ENCODE measurements around the gene WDR88. TPM values are rescaled to one million over a fixed set of nuclear protein-coding genes. Genes with fewer than 3 reads are reported as not detected.
A peak's percentile ranks its signal among the peaks of the same experiment; 100 is the strongest.

Gene WDR88
- polyA plus RNA-seq, 2 of the 4 experiments (the other 2 are of a cell fraction): 0.04 TPM; not detected in 1

GRCh38 chr19:33214596-33214995 lies 82.7 kb downstream of the WDR88 start:
- POLR2A ChIA-PET: interaction anchor here (0.6 kb wide), 1 partner anchor 8 kb away, joined by 8 read pairs; no protein-coding TSS in a partner anchor
- FAIRE-seq: peak; percentile 95
- peak; percentile 47 for TF ChIP-seq CTCF (IDR thresholded peaks at IDR 0.05)
- peak; percentile 25 to 48; a peak in 3 of 5 replicates for TF ChIP-seq RAD21 (conservative IDR thresholded peaks at IDR 0.05 in 1 of 2, IDR thresholded peaks at IDR 0.05 in 1 of 2)
- no peak for TF ChIP-seq CEBPB (IDR thresholded peaks at IDR 0.05)
- Histone ChIP-seq H3K27ac (no peak overlapping the region), H3K9me3 (no peaks in the 10 kb centered on the region), H3K4me2 (no peak overlapping the region), H3K4me1 (no peaks in the 10 kb centered on the region), H3K4me3 (no peak overlapping the region)
- peak; percentile 48 to 76; a peak in 5 of 6 replicates for ATAC-seq
- WGBS (ENCODE audit: missing lambda C conversion rate): 63% methylated on average over 6 of the region's 6 CpGs
- CTCF ChIA-PET: interaction anchor here (0.6 to 7.5 kb wide), 17 partner anchors 10 to 589 kb away, joined by 3 to 44 read pairs (median 4); partner anchors contain the start of gene SLC7A10
- DNase-seq (ENCODE audit: low read depth in 1 of 2, low spot score in 1 of 2): peak; percentile 66 to 72

GRCh38 chr19:33215438-33216197 lies 83.7 kb downstream of the WDR88 start:
- H3K9me3 ChIP-seq: no peaks in the 10 kb centered on the region
- no peaks in the 10 kb centered on the region for H3K4me1 ChIP-seq
- H3K4me3 ChIP-seq: no peak overlapping the region
- no peak overlapping the region for H3K4me2 ChIP-seq
- WGBS (ENCODE audit: missing lambda C conversion rate): 83% methylated on average over 19 of the region's 19 CpGs
- no peak overlapping the region for H3K27ac ChIP-seq
- POLR2A ChIA-PET: interaction anchor here (1.1 kb wide), 1 partner anchor 869 kb away, joined by 3 read pairs; no protein-coding TSS in a partner anchor
- TF ChIP-seq HOXA7 (CRISPR knock-in tag; IDR thresholded peaks at IDR 0.05): no peak
- TF ChIP-seq MAX (IDR thresholded peaks at IDR 0.05): no peak
- TF ChIP-seq HDAC2 (IDR thresholded peaks at IDR 0.05): no peak
- no peak for TF ChIP-seq HOXB13 (CRISPR knock-in tag; IDR thresholded peaks at IDR 0.05; ENCODE audit: low read depth)
- TF ChIP-seq HMGXB4 (CRISPR knock-in tag; IDR thresholded peaks at IDR 0.05; ENCODE audit: borderline replicate concordance): no peak
- TF ChIP-seq KDM1A (IDR thresholded peaks at IDR 0.05; ENCODE audit: low read depth): no peak
- TF ChIP-seq RARB (CRISPR knock-in tag; IDR thresholded peaks at IDR 0.05): no peak
- no peak for TF ChIP-seq GATA3 (IDR thresholded peaks at IDR 0.05; ENCODE audit: borderline replicate concordance)
- FAIRE-seq: no peak
- DNase-seq (ENCODE audit: low read depth in 1 of 2, low spot score in 1 of 2): no peak
- ATAC-seq: no peak
- CTCF ChIA-PET: interaction anchor here (1.4 to 7.5 kb wide), 6 partner anchors 9 to 31 kb away, joined by 5 to 44 read pairs (median 18); partner anchors contain the start of gene SLC7A10

GRCh38 chr19:33216198-33216830 lies 84.4 kb downstream of the WDR88 start:
- 69% methylated on average over 12 of the region's 12 CpGs for WGBS (ENCODE audit: missing lambda C conversion rate)
- Histone ChIP-seq H3K4me1 (no peaks in the 10 kb centered on the region), H3K27ac (no peak overlapping the region), H3K4me3 (no peak overlapping the region), H3K4me2 (no peak overlapping the region), H3K9me3 (no peaks in the 10 kb centered on the region)
- peak; percentile 39 for FAIRE-seq
- CTCF ChIA-PET: interaction anchor here (0.6 to 6.6 kb wide), 5 partner anchors 11 to 290 kb away, joined by 3 to 39 read pairs (median 7); no protein-coding TSS in a partner anchor
- TF ChIP-seq NPAS2 (CRISPR knock-in tag; IDR thresholded peaks at IDR 0.05; ENCODE audit: borderline replicate concordance) (no peak), TP53 (CRISPR knock-in tag; IDR thresholded peaks at IDR 0.05) (no peak), RCOR1 (IDR thresholded peaks at IDR 0.05; ENCODE audit: low read depth, low read length) (no peak), HES2 (IDR thresholded peaks at IDR 0.05) (no peak), USF2 (IDR thresholded peaks at IDR 0.05) (no peak), ATOH8 (CRISPR knock-in tag; IDR thresholded peaks at IDR 0.05; ENCODE audit: low read depth) (no peak), E2F6 (IDR thresholded peaks at IDR 0.05; ENCODE audit: borderline replicate concordance, low read depth) (no peak), JUNB (IDR thresholded peaks at IDR 0.05) (no peak), CHD4 (IDR thresholded peaks at IDR 0.05; ENCODE audit: borderline replicate concordance) (no peak), EHMT2 (IDR thresholded peaks at IDR 0.05; ENCODE audit: low read depth) (no peak), MAFK (IDR thresholded peaks at IDR 0.05; ENCODE audit: partially characterized antibody) (no peak), POLR2AphosphoS2 (conservative IDR thresholded peaks at IDR 0.05; ENCODE audit: low read length) (no peak)
- POLR2A ChIA-PET: interaction anchor here (1.1 kb wide), 1 partner anchor 868 kb away, joined by 3 read pairs; no protein-coding TSS in a partner anchor
- no peak for DNase-seq (ENCODE audit: low read depth in 1 of 2, low spot score in 1 of 2)
- no peak for ATAC-seq

Measured in A549 (cell line).